Urinary bladder (tissue), 4 donors: ENCODE results near the gene TBCCD1. TPM values are rescaled to one million over a fixed set of nuclear protein-coding genes. Genes with fewer than 3 reads are reported as not detected.
"Not testable (repeated sequence)": the region's sequence is repeated elsewhere in the genome, so short reads cannot be mapped to it uniquely, and the experiment has no call there.

Experiments
- DNase-seq: peaks from one replicate; pipeline ENCODE4 v3.0.0-alpha.2; 2015; ENCODE audit errors: extremely low spot score
- H3K27ac ChIP-seq: one replicate; pipeline ENCODE4 v1.5.1; 2013; ENCODE audit warnings: low read depth, mild to moderate bottlenecking, moderate library complexity
- H3K36me3 ChIP-seq: one replicate; pipeline ENCODE4 v1.6.1; 2013; ENCODE audit warnings: mild to moderate bottlenecking, moderate library complexity; ENCODE audit not compliant: insufficient read depth
- H3K4me1 ChIP-seq: one replicate; pipeline ENCODE4 v1.6.1; 2013; ENCODE audit warnings: mild to moderate bottlenecking, moderate library complexity; ENCODE audit not compliant: insufficient read depth
- H3K4me3 ChIP-seq: one replicate; pipeline ENCODE4 v1.5.1; 2013; ENCODE audit warnings: low read depth, low read length
- WGBS: extraction: QIAGEN DNeasy Blood & Tissue Kit; methylation state at CpG from one replicate; pipeline ENCODE4 v1.1.7; 2013; 5-methylcytosine and 5-hydroxymethylcytosine counted together
- polyA plus RNA-seq: library from polyadenylated mRNA; stranded (reverse); fragments of 200-250 nt; gene quantifications from one replicate; pipeline ENCODE4 v1.2.3, GENCODE V29; 2013
- total RNA-seq: library from RNA; depleted of rRNA; stranded (reverse); fragments of >200 nt; gene quantifications from one replicate; pipeline ENCODE4 v1.2.3, GENCODE V29; 2014
- donor health status: healthy with polysubstance abuse.
- donor health status: healthy.

TBCCD1 gene
- total and polyA plus RNA-seq, 2 donors = 7.3 to 20.6 TPM

DNA sequence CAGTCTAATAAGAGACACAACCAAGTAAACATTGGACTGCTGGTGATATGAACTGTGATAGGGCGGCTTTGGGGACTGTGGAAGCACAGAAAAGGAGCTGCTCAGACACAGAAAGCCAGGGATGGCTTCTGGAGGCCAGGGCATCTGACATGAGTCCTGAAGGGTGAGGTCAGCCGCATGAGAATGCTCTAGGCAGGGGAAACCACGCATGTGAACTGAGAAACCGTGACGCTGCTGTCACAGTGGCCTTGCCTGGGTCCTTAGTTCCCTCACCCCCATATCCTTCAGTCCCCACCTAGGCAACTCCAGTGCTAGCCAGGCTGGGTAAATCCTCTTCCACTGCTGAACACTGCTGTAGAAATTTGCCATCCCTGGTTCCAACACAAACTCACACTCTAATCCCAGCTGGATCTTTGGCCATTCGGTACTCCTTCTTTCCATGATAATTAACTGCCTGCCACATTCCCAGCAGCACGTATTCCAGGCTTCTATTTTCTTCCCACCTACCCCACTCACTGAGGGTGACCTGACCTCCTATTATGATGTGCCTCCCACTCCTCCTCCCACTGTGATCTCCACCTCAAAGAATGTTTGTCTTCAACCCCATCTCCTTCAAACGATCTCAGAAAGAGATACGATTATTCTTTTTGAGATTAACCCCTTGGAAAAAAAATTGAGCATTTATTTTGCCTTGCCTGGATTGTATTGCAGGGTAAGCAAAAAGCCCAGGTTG is 54.4 kb downstream of the TBCCD1 start:
- Histone ChIP-seq H3K36me3 (no peaks in the 10 kb centered on the region), H3K4me1 (no peaks in the 10 kb centered on the region), H3K4me3 (no peak overlapping the region), H3K27ac (no peak overlapping the region)
- no peak for DNase-seq
- WGBS = 54% methylated on average over 9 of the region's 9 CpGs

DNA sequence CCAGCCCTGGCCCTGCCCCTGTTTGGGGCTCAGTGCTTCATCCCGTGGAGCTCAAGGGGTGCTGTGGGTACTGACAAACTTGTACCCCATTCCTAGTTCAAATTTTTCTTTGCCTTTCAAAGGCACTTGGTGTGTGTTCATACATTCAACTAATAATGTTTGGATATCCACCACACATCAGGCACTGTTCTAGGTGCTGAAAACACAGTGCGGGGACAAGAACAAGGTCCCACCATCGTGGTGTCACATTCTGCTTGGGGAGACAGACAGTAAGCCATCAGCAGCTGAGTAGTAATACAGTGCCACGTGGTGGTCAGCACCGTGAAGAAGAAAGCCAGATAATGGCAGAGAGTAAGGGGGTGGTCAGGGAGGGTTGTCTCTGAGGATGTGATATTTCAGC is 55.4 kb downstream of the TBCCD1 start:
- Histone ChIP-seq H3K36me3 (no peaks in the 10 kb centered on the region), H3K4me1 (no peaks in the 10 kb centered on the region), H3K27ac (no peak overlapping the region), H3K4me3 (no peak overlapping the region)
- no peak for DNase-seq
- 75% methylated on average over 5 of the region's 5 CpGs for WGBS

DNA sequence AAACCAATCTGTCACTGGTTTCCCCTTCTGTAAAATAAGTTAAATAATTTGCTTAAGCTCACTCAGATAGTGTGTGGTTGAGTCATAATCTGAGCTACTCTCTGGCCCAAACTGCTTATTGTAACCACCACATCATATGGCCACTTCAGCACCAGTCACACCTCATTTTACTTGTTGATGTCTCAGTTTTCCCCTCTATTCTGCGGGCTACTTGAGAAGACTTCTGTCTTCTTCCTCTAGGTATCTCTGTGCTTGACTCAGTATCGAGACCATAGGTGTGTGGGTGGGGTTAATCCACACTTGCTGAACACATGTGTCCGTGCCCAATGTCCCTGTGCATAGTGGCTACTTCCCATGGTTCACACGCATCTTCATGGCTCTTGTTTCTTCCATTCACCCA is 55.9 kb downstream of the TBCCD1 start:
- Histone ChIP-seq H3K4me3 (no peak overlapping the region), H3K36me3 (no peaks in the 10 kb centered on the region), H3K4me1 (no peaks in the 10 kb centered on the region), H3K27ac (no peak overlapping the region)
- WGBS = 92% methylated on average over 4 of the region's 4 CpGs
- no peak for DNase-seq

DNA sequence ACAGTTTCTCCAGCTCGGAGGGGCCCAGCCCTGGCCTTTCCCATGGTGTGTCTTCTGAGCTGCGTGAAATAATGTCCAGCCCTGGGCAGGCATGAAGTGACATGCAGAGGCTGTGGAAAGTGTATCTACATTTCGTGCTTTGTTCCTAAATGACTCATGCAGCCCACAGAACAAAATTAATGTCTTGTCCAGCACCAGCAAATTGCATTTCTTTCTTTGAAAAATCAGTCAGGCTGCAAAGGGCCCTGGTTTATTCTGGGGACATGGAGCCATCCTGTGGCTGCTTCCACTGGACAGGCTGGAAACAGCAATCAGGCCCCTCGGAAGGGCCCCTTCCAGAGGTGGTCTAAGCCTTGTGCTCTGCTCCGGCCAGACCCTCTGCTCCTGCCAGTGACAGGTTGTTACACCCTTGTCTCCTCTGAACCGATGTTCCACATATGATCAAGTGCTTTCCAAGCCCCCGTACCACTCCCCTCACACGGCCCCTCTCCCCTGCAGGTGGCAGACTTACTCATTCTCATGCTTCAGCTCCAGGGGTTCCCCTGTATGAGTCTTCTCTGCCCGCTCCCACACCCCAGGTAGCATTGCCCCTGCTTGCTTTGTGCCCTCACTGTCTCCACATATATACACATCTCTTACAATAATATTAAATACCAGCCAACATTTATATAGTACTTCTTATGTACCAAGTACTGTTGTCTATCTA is 56.6 kb downstream of the TBCCD1 start:
- H3K4me1 ChIP-seq = no peaks in the 10 kb centered on the region
- H3K36me3 ChIP-seq = no peaks in the 10 kb centered on the region
- H3K4me3 ChIP-seq = no peak overlapping the region
- H3K27ac ChIP-seq = no peak overlapping the region
- 64% methylated on average over 9 of the region's 9 CpGs for WGBS
- DNase-seq = no peak

DNA sequence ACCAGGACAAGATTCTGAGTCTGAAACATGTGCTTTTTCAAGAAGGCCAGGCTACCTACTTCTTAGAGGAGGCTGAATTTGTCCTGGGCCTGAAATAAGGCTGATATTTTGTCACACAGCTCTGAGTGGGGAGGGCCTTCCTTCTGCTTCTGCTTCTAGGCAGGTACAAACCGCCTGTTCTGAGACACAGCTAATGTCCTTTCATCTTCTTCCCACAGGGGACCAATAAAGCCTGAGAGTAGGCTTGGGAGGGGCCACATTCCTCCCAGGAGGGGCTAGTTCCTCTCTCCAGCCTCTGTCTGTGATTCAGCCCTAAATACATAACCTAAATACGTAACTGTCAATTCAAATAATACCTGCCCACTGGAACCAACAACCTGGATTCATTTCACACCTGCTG is 57.7 kb downstream of the TBCCD1 start:
- no peak for DNase-seq

DNA sequence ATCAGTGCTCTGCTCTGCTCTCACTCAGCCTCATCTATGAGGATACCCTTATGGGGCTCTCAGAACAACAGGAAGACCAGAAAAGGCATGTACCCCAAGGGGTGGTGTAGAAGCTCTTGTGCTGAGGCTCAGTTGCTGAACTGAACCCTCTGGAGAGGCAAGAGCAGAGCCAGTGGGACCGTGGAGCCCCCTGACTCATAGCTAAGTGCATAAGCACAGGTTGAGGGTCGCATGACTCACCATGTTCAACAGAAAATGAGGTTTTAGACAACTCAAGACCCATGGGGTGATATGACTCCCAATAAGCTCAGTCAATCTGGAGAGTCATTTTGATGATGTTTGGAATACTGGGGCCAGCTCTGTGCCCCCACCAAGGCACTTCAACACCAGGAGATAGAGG is 60.3 kb downstream of the TBCCD1 start:
- H3K4me3 ChIP-seq = no peak overlapping the region
- no peaks in the 10 kb centered on the region for H3K4me1 ChIP-seq
- no peaks in the 10 kb centered on the region for H3K36me3 ChIP-seq
- WGBS = 81% methylated on average over 2 of the region's 2 CpGs
- DNase-seq = no peak
- H3K27ac ChIP-seq = no peak overlapping the region

More for the DNA sequence above, 57.7 kb downstream of the TBCCD1 start:
- H3K36me3 ChIP-seq = no peaks in the 10 kb centered on the region
- no peak overlapping the region for H3K4me3 ChIP-seq
- no peaks in the 10 kb centered on the region for H3K4me1 ChIP-seq
- H3K27ac ChIP-seq = no peak overlapping the region
- WGBS = 79% methylated on average over 2 of the region's 2 CpGs

DNA sequence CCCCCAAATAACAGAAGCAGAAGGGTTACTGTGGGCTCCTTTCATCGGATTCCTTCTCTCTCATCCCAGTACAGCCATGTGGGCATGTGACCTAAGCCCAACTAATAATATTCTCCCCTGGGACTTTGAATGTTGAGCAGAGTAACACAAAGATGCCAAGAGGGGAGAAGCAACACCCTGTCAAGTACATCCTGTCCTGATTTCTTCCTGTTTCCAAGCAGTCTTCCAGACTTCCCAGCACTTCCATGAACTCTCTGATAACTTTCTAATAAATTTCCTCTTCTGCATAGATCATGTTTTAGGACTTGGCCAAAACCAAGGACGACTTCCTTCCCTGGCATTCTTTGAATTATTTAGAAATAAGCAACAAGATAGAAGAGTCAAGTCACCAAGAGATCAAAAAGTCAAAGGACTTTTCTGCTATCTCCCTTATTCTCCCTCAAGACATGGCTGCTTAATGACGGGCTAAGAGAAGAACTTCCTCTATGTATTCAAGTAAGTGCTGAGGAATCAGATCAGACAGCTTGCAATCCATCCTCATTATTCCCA is 60.9 kb downstream of the TBCCD1 start:
- 61% methylated on average over 3 of the region's 3 CpGs for WGBS
- H3K4me3 ChIP-seq = no peak overlapping the region
- no peaks in the 10 kb centered on the region for H3K36me3 ChIP-seq
- H3K27ac ChIP-seq = no peak overlapping the region
- H3K4me1 ChIP-seq = no peaks in the 10 kb centered on the region
- no peak for DNase-seq

DNA sequence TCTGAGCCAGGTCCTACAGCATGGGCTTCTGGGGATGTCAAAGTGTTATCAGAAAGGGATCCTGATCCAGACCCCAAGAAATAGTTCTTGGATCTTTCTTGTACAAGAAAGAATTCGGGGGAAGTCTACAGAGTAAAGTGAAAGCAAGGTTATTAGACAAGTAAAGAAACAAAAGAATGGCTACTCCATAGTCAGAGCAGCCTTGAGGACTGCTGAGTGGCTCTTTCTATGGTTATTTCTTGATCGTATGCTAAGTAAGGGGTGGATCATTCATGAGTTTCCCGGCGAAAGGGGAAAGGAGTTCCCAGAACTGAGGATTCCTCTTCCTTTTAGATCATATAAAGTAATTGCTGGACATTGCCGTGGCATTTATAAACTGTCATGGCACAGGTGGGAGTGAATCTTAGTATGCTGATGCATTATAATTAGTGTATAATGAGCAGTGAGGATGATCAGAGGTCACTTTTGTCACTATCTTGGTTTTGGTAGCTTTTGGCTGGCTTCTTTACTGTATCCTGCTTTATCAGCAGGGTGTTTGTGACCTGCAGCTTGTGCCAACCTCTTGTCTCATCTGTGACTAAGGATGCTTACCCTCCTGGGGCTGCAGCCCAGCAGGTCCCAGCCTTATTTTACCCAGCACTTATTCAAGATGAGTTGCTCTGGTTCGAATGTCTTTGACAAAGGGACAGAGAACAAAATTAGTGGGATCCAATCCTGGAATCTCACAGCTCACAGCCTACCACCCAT is 64.0 kb downstream of the TBCCD1 start:
- Histone ChIP-seq H3K36me3 (no peaks in the 10 kb centered on the region), H3K27ac (no peak overlapping the region), H3K4me1 (no peaks in the 10 kb centered on the region), H3K4me3 (no peak overlapping the region)
- no peak for DNase-seq
- 49% methylated on average over 6 of the region's 6 CpGs for WGBS

DNA sequence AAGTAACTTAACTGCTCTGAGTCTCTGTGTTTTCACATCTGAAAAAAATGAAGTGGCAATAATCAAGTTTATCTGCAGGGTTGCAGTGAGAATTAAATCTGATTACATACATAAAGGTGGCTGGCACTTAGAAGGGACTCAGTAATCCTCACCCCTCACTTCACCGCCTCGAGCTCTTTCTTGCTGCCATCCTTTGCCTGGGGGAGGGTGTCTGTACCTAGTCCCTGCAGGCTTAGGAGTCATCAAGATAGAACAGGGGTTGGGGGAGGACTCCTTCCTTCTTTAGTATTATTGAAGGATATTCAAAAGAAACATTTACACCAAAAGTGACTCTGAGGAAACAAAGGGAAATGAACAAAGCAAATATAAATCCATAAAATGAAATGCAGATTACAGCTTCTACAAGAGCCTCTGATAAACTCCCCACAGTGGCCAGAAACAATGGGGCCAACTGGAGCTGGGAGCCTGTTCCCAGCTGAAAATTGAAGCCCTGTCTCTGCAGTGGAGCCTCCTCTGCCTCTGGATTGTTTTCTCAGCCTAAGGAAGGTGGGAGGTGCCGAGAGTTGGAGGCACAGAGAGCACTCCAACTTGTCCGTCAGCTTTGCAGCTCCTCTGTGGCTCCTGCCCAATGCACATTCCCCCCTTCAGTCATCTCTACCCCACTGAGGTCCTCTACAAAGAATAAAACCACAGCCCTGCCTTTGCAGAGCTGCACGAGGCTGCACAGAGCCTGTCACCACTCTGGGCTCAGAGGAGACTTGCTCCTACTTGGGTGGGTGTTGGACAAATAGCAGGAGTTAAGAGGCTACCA is 64.8 kb downstream of the TBCCD1 start:
- DNase-seq = no peak
- Histone ChIP-seq H3K27ac (no peak overlapping the region), H3K4me1 (no peaks in the 10 kb centered on the region), H3K36me3 (no peaks in the 10 kb centered on the region), H3K4me3 (no peak overlapping the region)
- WGBS = 39% methylated on average over 5 of the region's 5 CpGs

DNA sequence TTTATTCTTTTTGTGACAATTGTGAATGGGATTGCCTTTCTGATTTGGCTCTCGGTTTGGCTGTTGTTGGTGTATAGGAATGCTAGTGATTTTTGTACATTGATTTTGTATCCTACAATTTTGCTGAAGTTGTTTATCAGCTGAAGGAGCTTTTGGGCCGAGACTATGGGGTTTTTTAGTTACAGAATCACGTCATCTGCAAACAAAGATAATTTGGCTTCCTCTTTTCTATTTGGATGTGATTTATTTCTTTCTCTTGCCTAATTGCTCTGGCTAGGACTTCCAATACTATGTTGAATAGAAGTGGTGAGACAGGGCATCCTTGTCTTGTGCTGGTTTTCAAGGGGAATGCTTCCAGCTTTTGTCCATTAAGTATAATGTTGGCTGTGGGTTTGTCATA is 67.2 kb downstream of the TBCCD1 start:
- DNase-seq, H3K4me3 ChIP-seq, H3K27ac ChIP-seq, H3K36me3 ChIP-seq, H3K4me1 ChIP-seq: not testable (repeated sequence)
- WGBS = 80% methylated on average over 3 of the region's 3 CpGs

DNA sequence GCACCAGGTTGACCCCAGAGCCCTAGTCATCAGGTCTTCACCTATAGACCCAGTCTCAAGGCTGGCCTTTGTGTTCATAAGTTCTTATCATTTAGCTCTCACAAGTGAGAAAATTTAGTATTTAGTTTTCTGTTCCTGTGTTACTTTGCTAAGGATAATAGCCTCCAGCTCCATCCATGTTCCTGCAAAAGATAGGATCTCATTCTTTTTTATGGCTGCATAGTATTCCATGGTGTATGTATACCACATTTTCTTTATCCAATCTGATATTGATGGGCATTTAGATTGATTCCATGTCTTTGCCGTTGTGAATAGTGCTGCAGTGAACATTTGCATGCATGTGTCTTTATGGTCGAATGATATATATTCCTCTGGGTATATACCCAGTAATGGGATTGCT is 69.1 kb downstream of the TBCCD1 start:
- not testable (repeated sequence) for DNase-seq, H3K36me3 ChIP-seq, H3K4me1 ChIP-seq, H3K4me3 ChIP-seq, H3K27ac ChIP-seq
- 95% methylated on average over 2 of the region's 2 CpGs for WGBS

DNA sequence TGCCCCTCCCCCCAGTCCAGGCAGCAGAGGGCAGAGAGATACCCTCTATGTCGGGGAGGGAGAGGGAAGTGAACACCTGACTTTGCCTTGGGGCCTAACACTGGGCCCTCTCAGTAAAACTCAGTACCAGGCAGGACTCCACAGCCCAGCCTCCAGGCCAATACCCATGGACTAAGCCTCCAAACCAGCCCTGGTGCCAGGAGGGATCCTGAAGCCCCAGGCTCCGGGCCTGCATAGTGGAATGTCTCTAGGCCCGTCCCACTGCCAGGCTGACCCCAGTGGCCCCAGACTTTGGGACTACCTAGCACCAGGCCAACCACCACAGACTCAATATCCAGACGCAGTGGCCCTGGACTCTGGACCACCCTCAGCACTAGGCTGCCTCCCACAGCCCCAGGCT is 69.5 kb downstream of the TBCCD1 start:
- no peaks in the 10 kb centered on the region for H3K4me1 ChIP-seq
- H3K4me3 ChIP-seq = no peak overlapping the region
- H3K36me3 ChIP-seq = no peaks in the 10 kb centered on the region
- no peak for DNase-seq
- no peak overlapping the region for H3K27ac ChIP-seq
- 86% methylated on average over 4 of the region's 4 CpGs for WGBS

DNA sequence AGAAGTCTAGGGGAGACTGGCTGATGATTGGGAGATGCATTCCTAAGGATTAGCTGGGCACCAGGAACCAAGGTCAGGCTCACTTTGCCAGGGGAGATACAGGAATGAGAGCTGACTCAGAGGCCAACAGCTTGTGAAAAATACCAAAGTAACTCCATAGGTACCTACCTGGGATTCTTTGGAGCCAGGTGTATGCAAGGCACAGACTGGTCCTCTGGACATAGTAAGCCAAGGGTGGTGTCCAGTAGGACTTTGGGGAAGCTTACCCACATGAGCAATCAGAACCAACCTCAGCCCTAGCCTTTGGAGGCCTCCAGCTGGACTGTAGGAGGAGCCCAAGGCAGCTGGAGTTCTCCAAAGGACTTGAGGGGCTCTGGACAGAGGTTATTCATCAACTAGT is 70.5 kb downstream of the TBCCD1 start:
- Histone ChIP-seq H3K27ac (no peak overlapping the region), H3K36me3 (no peaks in the 10 kb centered on the region), H3K4me1 (no peaks in the 10 kb centered on the region), H3K4me3 (no peak overlapping the region)
- no peak for DNase-seq
